Measurements from ENCODE around the gene MTM1. TPM values are rescaled to one million over a fixed set of nuclear protein-coding genes. Genes with fewer than 3 reads are reported as not detected.
A peak's percentile ranks its signal among the peaks of the same experiment; 100 is the strongest.

The MTM1 gene
- total RNA-seq, 4 donors from 2014 or later, result 16.3 to 50.0 (median 22.8) TPM

DNA sequence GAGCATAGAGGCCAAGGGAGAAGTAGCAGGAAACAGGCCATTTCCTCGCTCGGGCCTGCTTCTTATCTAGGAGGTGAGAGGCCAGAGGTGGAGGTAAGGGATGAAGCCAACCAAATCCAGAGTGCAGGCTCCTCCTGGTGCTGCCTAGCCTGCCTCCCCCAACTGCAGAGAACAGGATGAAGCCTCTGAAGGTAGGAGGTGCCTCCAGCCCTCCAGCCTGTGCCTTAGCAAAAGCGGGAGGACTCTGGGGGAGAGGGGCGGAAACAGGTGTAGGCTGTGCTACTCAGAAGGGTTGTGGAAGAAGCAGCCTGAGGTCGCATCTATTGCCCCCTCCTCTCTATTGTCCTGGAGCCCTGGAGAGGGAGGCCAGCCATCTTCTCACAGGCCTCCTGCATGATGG lies 2.9 kb upstream of the MTM1 start:
- Histone ChIP-seq H3K27ac (no peak overlapping the region), H3K4me1 (peaks cover 5 to 9% of the 10 kb centered on the region in 2 donors), H3K4me3 (replicated peaks in 1 of 3) (no peak overlapping the region), H3K36me3 (no peaks in the 10 kb centered on the region), H3K9me3 (no peaks in the 10 kb centered on the region), H3K27me3 (no peaks in the 10 kb centered on the region)
- WGBS, 2 donors, result 93% methylated on average over 3 of the region's 5 CpGs; no CpG with 5 or more reads in 1 of the 2 donors
- DNase-seq, result no peak
- TF ChIP-seq POLR2A (IDR thresholded peaks at IDR 0.05), result no peak
- TF ChIP-seq, protein P1, sequence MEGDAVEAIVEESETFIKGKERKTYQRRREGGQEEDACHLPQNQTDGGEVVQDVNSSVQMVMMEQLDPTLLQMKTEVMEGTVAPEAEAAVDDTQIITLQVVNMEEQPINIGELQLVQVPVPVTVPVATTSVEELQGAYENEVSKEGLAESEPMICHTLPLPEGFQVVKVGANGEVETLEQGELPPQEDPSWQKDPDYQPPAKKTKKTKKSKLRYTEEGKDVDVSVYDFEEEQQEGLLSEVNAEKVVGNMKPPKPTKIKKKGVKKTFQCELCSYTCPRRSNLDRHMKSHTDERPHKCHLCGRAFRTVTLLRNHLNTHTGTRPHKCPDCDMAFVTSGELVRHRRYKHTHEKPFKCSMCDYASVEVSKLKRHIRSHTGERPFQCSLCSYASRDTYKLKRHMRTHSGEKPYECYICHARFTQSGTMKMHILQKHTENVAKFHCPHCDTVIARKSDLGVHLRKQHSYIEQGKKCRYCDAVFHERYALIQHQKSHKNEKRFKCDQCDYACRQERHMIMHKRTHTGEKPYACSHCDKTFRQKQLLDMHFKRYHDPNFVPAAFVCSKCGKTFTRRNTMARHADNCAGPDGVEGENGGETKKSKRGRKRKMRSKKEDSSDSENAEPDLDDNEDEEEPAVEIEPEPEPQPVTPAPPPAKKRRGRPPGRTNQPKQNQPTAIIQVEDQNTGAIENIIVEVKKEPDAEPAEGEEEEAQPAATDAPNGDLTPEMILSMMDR (IDR thresholded peaks at IDR 0.05), result no peak
- intact Hi-C loops (cut with DNase I), result no loop called here

DNA sequence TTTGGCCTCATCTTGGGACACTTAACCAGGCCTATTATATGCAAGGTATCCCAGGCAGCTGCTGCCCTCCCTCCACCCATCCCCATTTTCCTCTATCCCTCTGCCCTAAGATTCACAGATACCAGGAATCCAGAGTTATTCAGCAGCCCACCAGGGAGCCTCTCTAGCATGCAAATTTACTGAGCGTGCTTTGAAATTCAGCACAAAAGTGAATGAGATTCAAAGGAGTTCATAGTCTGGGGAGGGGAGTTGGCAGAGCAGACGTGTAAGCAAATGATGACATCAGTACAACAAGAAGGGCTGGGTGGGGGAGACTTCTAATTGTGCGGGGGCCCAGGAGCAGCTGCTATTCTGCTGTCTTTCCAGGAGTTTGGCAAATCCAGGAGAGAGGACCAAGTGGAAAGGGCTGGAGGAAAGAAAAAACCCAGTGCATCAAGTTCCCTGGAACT lies 1.7 kb upstream of the MTM1 start:
- Histone ChIP-seq H3K4me3 (replicated peaks in 1 of 3) (no peak overlapping the region), H3K27ac (no peak overlapping the region), H3K27me3 (no peaks in the 10 kb centered on the region), H3K4me1 (peaks cover 11 to 19% of the 10 kb centered on the region in 2 donors), H3K9me3 (no peaks in the 10 kb centered on the region), H3K36me3 (no peaks in the 10 kb centered on the region)
- intact Hi-C loops (cut with DNase I), result no loop called here
- 54 to 61% methylated on average over 3 of the region's 3 CpGs for WGBS, 2 donors
- no peak for DNase-seq
- TF ChIP-seq, protein P1 (IDR thresholded peaks at IDR 0.05), result no peak
- TF ChIP-seq POLR2A (IDR thresholded peaks at IDR 0.05), result no peak

DNA sequence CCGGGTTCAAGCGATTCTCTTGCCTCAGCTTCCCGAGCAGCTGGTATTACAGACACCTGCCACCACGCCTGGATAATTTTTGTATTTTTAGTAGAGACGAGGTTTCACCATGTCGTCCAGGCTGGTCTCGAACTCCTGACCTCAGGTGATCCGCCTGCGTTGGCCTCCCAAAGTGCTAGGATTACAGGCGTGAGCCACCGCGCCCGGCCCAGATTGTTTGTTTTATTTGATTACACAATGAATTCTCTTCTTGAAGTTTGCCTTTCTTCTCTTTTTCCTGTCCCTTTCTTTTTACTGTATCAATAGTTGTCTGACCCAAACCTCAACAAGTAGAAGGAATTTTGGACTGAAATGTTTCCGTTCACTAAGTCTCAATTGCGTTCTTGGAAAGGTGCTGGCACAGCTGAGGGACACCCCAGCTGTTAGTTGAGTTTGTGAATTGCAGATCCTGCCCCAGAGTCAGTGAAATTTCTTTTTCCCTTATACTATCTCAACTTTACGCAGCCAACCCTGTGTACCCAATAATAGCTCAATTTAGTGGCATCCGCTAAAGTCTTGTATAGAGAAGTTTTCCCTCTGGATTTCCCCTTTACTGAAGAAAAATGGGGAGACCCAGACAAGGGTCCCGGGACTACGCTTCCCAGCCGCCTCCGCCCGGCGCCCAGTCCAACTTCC lies 639 bp upstream of the MTM1 start:
- intact Hi-C loops (cut with DNase I), result no loop called here
- Histone ChIP-seq H3K9me3 (no peaks in the 10 kb centered on the region), H3K27me3 (no peaks in the 10 kb centered on the region), H3K27ac (no peak overlapping the region), H3K4me3 (replicated peaks in 1 of 3) (no peak overlapping the region), H3K4me1 (peaks cover 16 to 23% of the 10 kb centered on the region in 2 donors), H3K36me3 (no peaks in the 10 kb centered on the region)
- DNase-seq, result no peak
- no peak for TF ChIP-seq POLR2A (IDR thresholded peaks at IDR 0.05)
- TF ChIP-seq, protein P1 (IDR thresholded peaks at IDR 0.05), result no peak
- WGBS, 2 donors, result 54 to 63% methylated on average over 20 of the region's 23 CpGs

DNA sequence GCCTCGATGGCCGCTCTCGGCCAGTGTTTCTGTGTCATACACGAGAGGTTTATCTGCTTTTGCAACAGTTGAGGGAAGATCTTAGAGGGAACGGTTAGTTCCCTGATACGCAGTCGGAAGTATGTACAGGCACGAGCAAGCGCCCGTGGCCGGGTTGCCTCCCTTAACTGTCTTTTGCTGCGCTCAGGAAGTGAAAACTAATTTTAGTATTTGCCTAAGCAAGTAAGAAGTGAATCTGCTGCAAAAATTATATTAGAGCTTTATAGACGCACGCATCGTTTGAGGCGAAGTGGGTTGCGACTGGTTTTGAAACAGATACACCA lies 695 bp downstream of the MTM1 start:
- Histone ChIP-seq H3K4me3 (replicated peaks in 1 of 3) (peak overlapping the region in 2 of 3 donors; percentile 51 to 55), H3K4me1 (peaks cover 16 to 23% of the 10 kb centered on the region in 2 donors), H3K9me3 (no peaks in the 10 kb centered on the region), H3K27ac (peak overlapping the region; percentile 64 to 81 (median 68)), H3K27me3 (no peaks in the 10 kb centered on the region), H3K36me3 (no peaks in the 10 kb centered on the region)
- DNase-seq, result peak; percentile 20 to 34
- TF ChIP-seq, protein P1 (IDR thresholded peaks at IDR 0.05), result no peak
- TF ChIP-seq POLR2A (IDR thresholded peaks at IDR 0.05), result no peak
- WGBS, 2 donors, result 13 to 53% methylated on average over 6 to 13 of the region's 17 CpGs
- intact Hi-C loops (cut with DNase I), result no loop called here

DNA sequence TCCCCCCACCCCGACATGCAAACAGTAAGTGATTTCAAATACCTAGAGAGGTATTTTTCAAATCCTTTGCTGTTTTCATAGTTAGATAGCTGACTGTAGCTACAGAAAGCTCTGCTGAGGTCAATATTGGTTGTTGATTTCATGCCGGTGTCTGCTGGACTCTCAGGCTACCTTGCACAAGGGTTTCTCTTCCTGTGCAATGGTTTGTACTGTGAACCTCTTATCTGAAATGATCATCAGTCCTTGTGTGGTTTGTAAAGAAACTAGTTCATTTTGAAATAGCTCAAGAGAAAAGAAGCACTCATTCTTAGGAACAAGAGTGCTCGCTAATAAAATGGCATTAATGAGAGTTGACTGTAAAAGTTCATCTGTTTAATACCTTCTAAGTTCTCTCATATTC lies 2.1 kb downstream of the MTM1 start:
- peak in 1 of 2 donors; percentile 28 for TF ChIP-seq POLR2A (IDR thresholded peaks at IDR 0.05)
- TF ChIP-seq, protein P1 (IDR thresholded peaks at IDR 0.05), result no peak
- no peak for DNase-seq
- Histone ChIP-seq H3K4me1 (peaks cover 23% of the 10 kb centered on the region in 2 donors), H3K27me3 (no peaks in the 10 kb centered on the region), H3K36me3 (no peaks in the 10 kb centered on the region), H3K27ac (peak overlapping the region; percentile 34 to 81 (median 76)), H3K4me3 (replicated peaks in 1 of 3) (no peak overlapping the region), H3K9me3 (no peaks in the 10 kb centered on the region)
- WGBS, 2 donors, result 29% methylated on average over 3 of the region's 3 CpGs
- intact Hi-C loops (cut with DNase I), result no loop called here
